HUES64 (cell line): Measurements from ENCODE around the gene CNEP1R1. TPM values are rescaled to one million over a fixed set of nuclear protein-coding genes. Genes with fewer than 3 reads are reported as not detected.
A peak's percentile ranks its signal among the peaks of the same experiment; 100 is the strongest.

Source experiments
- H3K27ac ChIP-seq: 2 replicates; pipeline ENCODE4 v1.7.0; 2013; ENCODE audit warnings: low read depth, low read length, inconsistent platforms
- H3K27me3 ChIP-seq: 2 replicates; pipeline ENCODE4 v1.6.1; 2013; ENCODE audit warnings: mild to moderate bottlenecking, low read length; ENCODE audit not compliant: insufficient read depth
- H3K36me3 ChIP-seq: 2 replicates; pipeline ENCODE4 v1.6.1; 2013; ENCODE audit warnings: mild to moderate bottlenecking, low read length; ENCODE audit not compliant: insufficient read depth
- H3K4me1 ChIP-seq: 2 replicates; pipeline ENCODE4 v1.6.1; 2013; ENCODE audit warnings: mild to moderate bottlenecking, low read length, moderate library complexity; ENCODE audit not compliant: insufficient read depth
- H3K4me3 ChIP-seq: 2 replicates; pipeline ENCODE4 v1.5.1; 2013; ENCODE audit warnings: mild to moderate bottlenecking, low read length, moderate library complexity
- H3K9ac ChIP-seq: 2 replicates; pipeline ENCODE4 v1.6.1; 2013; ENCODE audit warnings: mild to moderate bottlenecking, low read depth, low read length
- H3K9me3 ChIP-seq: 2 replicates; pipeline ENCODE4 v1.6.1; 2013; ENCODE audit warnings: low read depth, low read length; ENCODE audit not compliant: insufficient read depth
- WGBS: fragments of 150-250, 120-280 bp; methylation state at CpG from one replicate; pipeline ENCODE4 v1.1.7; 2013; ENCODE audit warnings: missing lambda C conversion rate; 5-methylcytosine and 5-hydroxymethylcytosine counted together
- polyA plus RNA-seq, 2 experiments: library from polyadenylated mRNA; stranded (reverse); fragments of 50-300 nt; gene quantifications; one replicate each; pipeline ENCODE4 v1.2.3, GENCODE V29; 2013

CNEP1R1 gene, protein sequence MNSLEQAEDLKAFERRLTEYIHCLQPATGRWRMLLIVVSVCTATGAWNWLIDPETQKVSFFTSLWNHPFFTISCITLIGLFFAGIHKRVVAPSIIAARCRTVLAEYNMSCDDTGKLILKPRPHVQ
- polyA plus RNA-seq (2013, experiment 1 of 2) = 12.7 TPM
- 13.1 TPM for polyA plus RNA-seq (2013, experiment 2 of 2)

DNA sequence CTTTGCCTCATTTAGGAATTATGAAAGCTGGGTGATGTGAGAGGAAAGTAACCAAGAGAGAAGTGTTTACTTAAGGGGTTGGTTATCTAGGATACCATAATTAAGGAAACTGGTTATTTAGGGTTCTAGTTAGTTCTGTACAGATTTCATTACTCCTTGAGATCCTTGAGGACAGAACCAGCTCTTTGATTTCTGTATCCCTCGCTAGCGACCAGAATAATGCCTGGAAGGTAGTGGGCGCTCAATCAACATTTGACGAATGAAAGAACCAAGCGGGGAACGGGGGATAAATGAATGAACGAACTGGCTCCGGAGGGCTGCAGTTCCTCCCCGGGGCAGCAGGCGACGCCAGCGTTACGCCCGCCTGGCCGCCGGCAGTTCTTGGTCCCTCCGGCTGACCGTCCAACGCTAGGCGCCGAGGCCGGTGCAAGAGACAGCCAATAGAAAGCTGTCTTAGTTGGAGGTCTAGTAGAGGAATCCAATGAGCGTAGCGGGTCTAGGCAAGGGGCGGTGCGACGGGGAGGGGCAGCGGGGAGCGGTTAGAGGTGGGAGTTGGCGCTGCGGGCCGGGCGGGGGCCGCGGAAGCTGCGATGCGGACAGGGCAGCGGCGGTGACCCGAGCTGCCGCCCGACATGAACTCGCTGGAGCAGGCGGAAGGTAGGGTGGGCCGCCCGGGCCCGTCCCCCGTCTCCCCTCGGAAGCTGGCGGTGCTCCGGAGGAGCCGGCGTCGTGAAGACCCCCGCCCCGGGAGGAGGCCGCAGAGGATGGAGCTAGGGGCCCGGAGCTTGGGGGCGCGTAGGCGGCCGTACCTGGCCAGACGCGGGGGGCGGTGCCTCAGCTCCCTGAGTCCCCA is at the start of gene CNEP1R1:
TSS of gene CNEP1R1 (plus strand) at position 542 of the 853 bp plus-strand sequence. CDS start at position 633, 91 bp downstream.
- peaks cover 18% of the 10 kb centered on the region for H3K36me3 ChIP-seq
- H3K9ac ChIP-seq = peak within 1 kb of the TSS; percentile 68
- peak within 1 kb of the TSS; percentile 1; the same call in 1 of the 2 replicates for H3K27ac ChIP-seq
- H3K9me3 ChIP-seq = no peaks in the 10 kb centered on the region
- WGBS = 1% methylated on average over 65 of the region's 65 CpGs
- H3K4me1 ChIP-seq = peaks cover 16% of the 10 kb centered on the region
- H3K27me3 ChIP-seq = no peaks in the 10 kb centered on the region
- peak within 1 kb of the TSS; percentile 99 for H3K4me3 ChIP-seq

DNA sequence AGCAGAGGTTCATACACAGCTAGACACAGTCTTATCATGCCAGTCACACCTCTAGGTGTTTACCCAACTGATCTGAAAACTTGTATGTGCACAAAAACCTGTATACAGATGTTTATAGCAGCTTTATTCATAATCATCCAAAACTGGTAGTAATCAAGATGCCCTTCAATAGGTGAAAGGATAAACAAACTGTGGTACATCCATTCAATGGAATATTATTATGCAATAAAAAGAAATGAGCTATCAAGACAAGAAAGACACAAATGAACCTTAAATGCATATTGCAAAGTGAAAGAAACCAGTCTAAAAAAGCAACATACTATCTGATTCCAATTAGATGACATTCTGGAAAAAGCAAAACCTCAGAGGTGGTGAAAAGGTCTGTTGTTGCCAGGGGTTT is 47.6 kb upstream of the CNEP1R1 start:
- no peaks in the 10 kb centered on the region for H3K4me1 ChIP-seq
- H3K4me3 ChIP-seq = no peak overlapping the region
- H3K9ac ChIP-seq = no peak overlapping the region
- H3K9me3 ChIP-seq = peaks cover 4% of the 10 kb centered on the region; the same call in 1 of the 2 replicates
- no peaks in the 10 kb centered on the region for H3K36me3 ChIP-seq
- H3K27ac ChIP-seq = no peak overlapping the region
- no peaks in the 10 kb centered on the region for H3K27me3 ChIP-seq

DNA sequence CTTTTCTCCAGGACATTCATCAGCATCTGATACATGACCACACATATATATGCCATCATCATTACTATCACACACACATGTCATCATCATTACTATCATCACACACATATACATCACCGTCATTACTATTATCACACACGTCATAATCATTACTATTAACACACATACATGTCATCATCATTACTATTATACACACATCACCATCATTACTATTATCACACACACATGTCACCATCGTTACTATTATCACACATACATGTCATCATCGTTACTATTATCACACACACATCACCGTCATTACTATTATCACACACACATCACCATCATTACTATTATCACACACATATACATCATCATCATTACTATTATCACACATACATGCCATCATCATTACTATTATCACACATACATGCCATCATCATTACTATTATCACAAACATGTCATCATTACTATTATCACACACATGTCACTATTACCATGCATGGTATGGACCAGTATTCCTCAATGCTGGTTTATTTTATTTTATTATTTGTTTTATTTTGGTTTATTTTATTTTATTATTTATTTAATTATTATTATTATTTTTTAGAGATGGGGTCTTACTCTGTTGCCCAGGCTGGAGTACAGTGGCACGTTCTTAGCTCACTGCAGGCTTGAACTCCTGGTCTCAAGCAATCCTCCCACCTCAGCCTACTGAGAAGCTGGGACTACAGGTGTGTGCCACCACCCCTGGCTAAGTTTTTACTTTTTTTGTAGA is 46.3 kb upstream of the CNEP1R1 start:
- no peak overlapping the region for H3K9ac ChIP-seq
- WGBS = 94% methylated on average over 6 of the region's 6 CpGs
- H3K4me1 ChIP-seq = no peaks in the 10 kb centered on the region
- H3K27me3 ChIP-seq = no peaks in the 10 kb centered on the region
- H3K9me3 ChIP-seq = peaks cover 4% of the 10 kb centered on the region; the same call in 1 of the 2 replicates
- no peaks in the 10 kb centered on the region for H3K36me3 ChIP-seq
- H3K4me3 ChIP-seq = no peak overlapping the region
- H3K27ac ChIP-seq = no peak overlapping the region

DNA sequence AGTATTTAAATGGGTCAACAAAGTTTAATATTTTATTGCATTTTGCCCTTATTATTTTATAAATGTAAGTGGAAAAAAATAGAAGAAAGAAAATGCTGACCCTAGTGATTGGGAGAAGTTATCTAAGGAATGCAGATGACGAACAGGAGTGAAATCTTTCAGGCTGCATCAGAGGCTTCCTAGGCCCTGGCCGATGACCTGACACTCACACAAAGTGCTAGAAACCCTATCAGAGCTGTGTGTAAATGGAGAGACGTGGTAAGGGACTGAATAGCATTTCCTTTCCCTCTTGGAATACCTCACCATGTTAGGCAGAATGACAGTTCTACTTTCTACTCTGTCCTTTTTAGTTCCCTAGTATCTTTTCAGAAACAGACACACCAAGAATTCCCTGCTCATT is 44.9 kb upstream of the CNEP1R1 start:
- Histone ChIP-seq H3K9me3 (peaks cover 4% of the 10 kb centered on the region; the same call in 1 of the 2 replicates), H3K36me3 (no peaks in the 10 kb centered on the region), H3K4me1 (no peaks in the 10 kb centered on the region), H3K27ac (no peak overlapping the region), H3K4me3 (no peak overlapping the region), H3K27me3 (no peaks in the 10 kb centered on the region), H3K9ac (no peak overlapping the region)
- WGBS = 74% methylated on average over 3 of the region's 3 CpGs

GRCh38 chr16:49986351-49987124 is 38.5 kb upstream of the CNEP1R1 start:
- no peaks in the 10 kb centered on the region for H3K27me3 ChIP-seq
- H3K4me3 ChIP-seq = no peak overlapping the region
- no peaks in the 10 kb centered on the region for H3K36me3 ChIP-seq
- H3K27ac ChIP-seq = no peak overlapping the region
- no peak overlapping the region for H3K9ac ChIP-seq
- no peaks in the 10 kb centered on the region for H3K4me1 ChIP-seq
- 93% methylated on average over 17 of the region's 17 CpGs for WGBS
- no peaks in the 10 kb centered on the region for H3K9me3 ChIP-seq

GRCh38 chr16:49987381-49987780 is 37.6 kb upstream of the CNEP1R1 start:
- H3K27me3 ChIP-seq = no peaks in the 10 kb centered on the region
- H3K4me1 ChIP-seq = no peaks in the 10 kb centered on the region
- 95% methylated on average over 5 of the region's 5 CpGs for WGBS
- H3K9ac ChIP-seq = no peak overlapping the region
- no peaks in the 10 kb centered on the region for H3K9me3 ChIP-seq
- H3K4me3 ChIP-seq = no peak overlapping the region
- no peak overlapping the region for H3K27ac ChIP-seq
- H3K36me3 ChIP-seq = no peaks in the 10 kb centered on the region

GRCh38 chr16:49992825-49993224 is 32.2 kb upstream of the CNEP1R1 start:
- no peak overlapping the region for H3K9ac ChIP-seq
- no peaks in the 10 kb centered on the region for H3K36me3 ChIP-seq
- WGBS = 93% methylated on average over 8 of the region's 8 CpGs
- no peaks in the 10 kb centered on the region for H3K9me3 ChIP-seq
- H3K27ac ChIP-seq = no peak overlapping the region
- peaks cover 4% of the 10 kb centered on the region; the same call in 1 of the 2 replicates for H3K27me3 ChIP-seq
- H3K4me3 ChIP-seq = no peak overlapping the region
- no peaks in the 10 kb centered on the region for H3K4me1 ChIP-seq

DNA sequence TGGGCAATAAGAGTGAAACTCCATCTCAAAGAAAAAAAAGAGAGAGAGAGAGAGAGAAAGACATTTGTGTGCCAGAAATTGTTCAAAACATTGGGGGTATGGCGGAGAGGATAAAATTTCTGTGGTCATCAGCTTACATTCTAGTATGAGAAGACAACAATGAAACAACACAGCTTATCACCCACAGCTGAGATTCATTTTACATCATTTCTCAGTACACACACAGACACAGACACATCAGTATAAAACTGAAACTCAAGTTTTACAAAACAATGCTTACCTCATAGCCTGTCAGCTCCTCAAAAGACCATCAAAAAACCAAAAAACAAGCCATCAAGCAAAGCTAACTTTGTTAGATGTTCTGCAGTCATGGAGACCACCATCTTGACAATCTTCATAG is 31.4 kb upstream of the CNEP1R1 start:
- Histone ChIP-seq H3K4me3 (no peak overlapping the region), H3K27me3 (peaks cover 4% of the 10 kb centered on the region; the same call in 1 of the 2 replicates), H3K9ac (no peak overlapping the region), H3K36me3 (no peaks in the 10 kb centered on the region), H3K9me3 (no peaks in the 10 kb centered on the region), H3K27ac (no peak overlapping the region), H3K4me1 (no peaks in the 10 kb centered on the region)
- 100% methylated on average over 1 of the region's 1 CpG for WGBS

- Histone ChIP-seq H3K4me1 (no peaks in the 10 kb centered on the region), H3K9me3 (no peaks in the 10 kb centered on the region), H3K9ac (no peak overlapping the region), H3K27me3 (peaks cover 4% of the 10 kb centered on the region; the same call in 1 of the 2 replicates), H3K4me3 (no peak overlapping the region), H3K27ac (no peak overlapping the region), H3K36me3 (no peaks in the 10 kb centered on the region)
- WGBS = 92% methylated on average over 1 of the region's 1 CpG
These were observed 31.0 kb upstream of the CNEP1R1 start for GRCh38 chr16:49994006-49994405.

DNA sequence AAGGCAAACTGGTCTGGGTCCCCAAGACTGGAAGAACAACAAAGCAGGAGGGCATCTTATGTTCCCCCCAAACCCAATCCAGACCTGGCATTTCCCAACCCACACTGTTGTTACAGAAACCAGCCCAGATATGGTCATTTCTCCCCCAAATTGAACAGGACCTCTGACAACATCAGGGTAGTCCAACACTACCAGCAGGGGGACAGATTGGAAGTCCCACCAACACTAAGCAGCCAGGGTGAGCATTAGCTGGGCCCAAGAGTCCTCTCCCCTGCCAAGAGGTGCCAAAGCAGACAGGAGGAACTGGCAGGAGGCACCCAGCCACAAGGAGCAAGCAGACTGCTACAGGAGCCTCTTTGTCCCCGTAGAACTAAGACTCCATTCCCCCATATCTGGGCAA is 29.3 kb upstream of the CNEP1R1 start:
- H3K27me3 ChIP-seq = peaks cover 4% of the 10 kb centered on the region; the same call in 1 of the 2 replicates
- 64% methylated on average over 1 of the region's 1 CpG for WGBS
- H3K4me1 ChIP-seq = no peaks in the 10 kb centered on the region
- H3K36me3 ChIP-seq = no peaks in the 10 kb centered on the region
- no peak overlapping the region for H3K9ac ChIP-seq
- no peaks in the 10 kb centered on the region for H3K9me3 ChIP-seq
- H3K4me3 ChIP-seq = no peak overlapping the region
- H3K27ac ChIP-seq = no peak overlapping the region
